HEK293 (cell line): ENCODE data around the gene C1orf167.

Experiments used
- CTCF ChIA-PET: fragments of 350-600 bp; formaldehyde crosslinking; extraction: SDS; loops from one replicate; lab custom pipeline; 2021; ENCODE audit warnings: antibody characterized with exemption; lab: Yijun Ruan, JAX
- POLR2A ChIA-PET: fragments of 300-600 bp; formaldehyde crosslinking; extraction: SDS; loops from one replicate; lab custom pipeline; 2020; ENCODE audit warnings: antibody characterized with exemption, inconsistent platforms; lab: Yijun Ruan, JAX
- H3K27ac ChIP-seq: fragments of 200-500 bp; sonication (Bioruptor generic); 2 replicates; pipeline ENCODE4 v1.5.1; 2014; ENCODE audit warnings: low read depth, low read length, control low read depth, inconsistent platforms; ENCODE audit errors: extremely low read depth
- H3K36me3 ChIP-seq, 2 experiments: fragments of 200-500 bp in 1 of 2; sonication (Bioruptor generic) in 1 of 2; 1 replicate in 1 of 2; 2 replicates in 1 of 2; pipeline ENCODE4 v1.5.1; 2014 to 2017; ENCODE audit warnings: inconsistent platforms in 2 of 2, low read length in 2 of 2; ENCODE audit not compliant: control insufficient read depth in 2 of 2, insufficient read depth in 1 of 2
- H3K4me1 ChIP-seq: fragments of 200-500 bp; sonication (Bioruptor generic); 2 replicates; pipeline ENCODE4 v1.5.1; 2014; ENCODE audit warnings: mild to moderate bottlenecking, low read length, inconsistent platforms; ENCODE audit not compliant: control insufficient read depth, insufficient read depth
- H3K4me3 ChIP-seq: 2 replicates; pipeline ENCODE4 v1.5.1; 2011; ENCODE audit warnings: low read depth, mild to moderate bottlenecking, control low read depth, low read length, moderate library complexity
- H3K9me3 ChIP-seq: fragments of 200-500 bp; sonication (Bioruptor generic); 2 replicates; pipeline ENCODE4 v1.5.1; 2014; ENCODE audit warnings: low read depth, low read length, inconsistent platforms; ENCODE audit not compliant: control insufficient read depth, insufficient read depth
- HOXC10 ChIP-seq: sonication (generic); formaldehyde crosslinking; IDR thresholded peaks from 2 replicates; pipeline ENCODE4 v1.8.1; 2023; ENCODE audit warnings: mild to moderate bottlenecking, missing genetic modification reagents
- RBAK ChIP-seq: fragments of 450-650 bp; formaldehyde crosslinking; IDR thresholded peaks from 2 replicates; pipeline ENCODE4 v1.5.1; 2016; ENCODE audit warnings: missing biosample characterization, missing genetic modification characterization
- SCRT1 ChIP-seq: fragments of 450-650 bp; formaldehyde crosslinking; IDR thresholded peaks from 2 replicates; pipeline ENCODE4 v1.5.1; 2016; ENCODE audit warnings: missing biosample characterization, missing genetic modification characterization, borderline replicate concordance
- SCRT2 ChIP-seq: fragments of 450-650 bp; formaldehyde crosslinking; IDR thresholded peaks from 2 replicates; pipeline ENCODE4 v1.5.1; 2016; ENCODE audit warnings: missing biosample characterization, missing genetic modification characterization
- TRIM28 ChIP-seq: IDR thresholded peaks from 2 replicates; pipeline ENCODE4 v1.6.1; 2011; ENCODE audit warnings: low read length, control low read depth, borderline replicate concordance
- WT1 ChIP-seq: fragments of 450-650 bp; formaldehyde crosslinking; IDR thresholded peaks from 2 replicates; pipeline ENCODE4 v1.5.1; 2016; ENCODE audit warnings: missing biosample characterization, missing genetic modification characterization
- ZEB2 ChIP-seq: fragments of 450-650 bp; formaldehyde crosslinking; IDR thresholded peaks from 2 replicates; pipeline ENCODE4 v1.5.1; 2016; ENCODE audit warnings: missing biosample characterization, missing genetic modification characterization
- ZNF10 ChIP-seq: fragments of 450-650 bp; formaldehyde crosslinking; IDR thresholded peaks from 2 replicates; pipeline ENCODE4 v1.5.1; 2017; ENCODE audit warnings: missing biosample characterization, missing genetic modification characterization
- ZNF292 ChIP-seq: fragments of 450-650 bp; formaldehyde crosslinking; IDR thresholded peaks from 2 replicates; pipeline ENCODE4 v1.5.1; 2016; ENCODE audit warnings: low read depth, missing biosample characterization, missing genetic modification characterization, borderline replicate concordance
- ZNF449 ChIP-seq: fragments of 450-650 bp; formaldehyde crosslinking; IDR thresholded peaks from 2 replicates; pipeline ENCODE4 v1.5.1; 2017; ENCODE audit warnings: missing biosample characterization, mild to moderate bottlenecking, missing genetic modification characterization, moderate library complexity
- ZNF488 ChIP-seq: fragments of 450-650 bp; formaldehyde crosslinking; IDR thresholded peaks from 2 replicates; pipeline ENCODE4 v1.5.1; 2016; ENCODE audit warnings: missing biosample characterization, missing genetic modification characterization
- ZNF585B ChIP-seq: fragments of 450-650 bp; formaldehyde crosslinking; IDR thresholded peaks from 2 replicates; pipeline ENCODE4 v1.5.1; 2016; ENCODE audit warnings: missing biosample characterization, missing genetic modification characterization
- ZNF626 ChIP-seq: fragments of 450-650 bp; sonication (Bioruptor Pico); formaldehyde crosslinking; IDR thresholded peaks from 2 replicates; pipeline ENCODE4 v1.5.1; 2018; ENCODE audit warnings: missing biosample characterization, missing genetic modification characterization, inconsistent platforms
- ZNF629 ChIP-seq: fragments of 450-650 bp; formaldehyde crosslinking; IDR thresholded peaks from 2 replicates; pipeline ENCODE4 v1.5.1; 2017; ENCODE audit warnings: missing biosample characterization, missing genetic modification characterization
- ZNF792 ChIP-seq: fragments of 450-650 bp; formaldehyde crosslinking; IDR thresholded peaks from 2 replicates; pipeline ENCODE4 v1.5.1; 2016; ENCODE audit warnings: missing biosample characterization, missing genetic modification characterization
- ZSCAN23 ChIP-seq: fragments of 450-650 bp; formaldehyde crosslinking; IDR thresholded peaks from 2 replicates; pipeline ENCODE4 v1.5.1; 2016; ENCODE audit warnings: missing biosample characterization, missing genetic modification characterization

Gene C1orf167

GRCh38 chr1:11719313-11720032 lies 42.5 kb upstream of the C1orf167 start (continued):
- TF ChIP-seq ZNF10 (tag by site-specific recombination) (no peak), ZNF585B (tag by site-specific recombination) (no peak)

GRCh38 chr1:11720033-11720376 lies 42.0 kb upstream of the C1orf167 start:
- Histone ChIP-seq H3K27ac (no peak overlapping the region), H3K36me3 (no peaks in the 10 kb centered on the region), H3K9me3 (no peaks in the 10 kb centered on the region), H3K4me3 (no peak overlapping the region)
- POLR2A ChIA-PET = interaction anchor here (1.1 kb wide), 1 partner anchor 56 kb away, joined by 3 read pairs; the partner anchor contains the start of gene FBXO6
- TF ChIP-seq ZNF792 (no peak), SCRT1 (peak; percentile 89), SCRT2 (peak; percentile 97)
- TF ChIP-seq, all 188 proteins: peak for 2
- CTCF ChIA-PET = interaction anchor here (0.7 to 4.5 kb wide), 23 partner anchors 9 to 683 kb away, joined by 3 to 38 read pairs (median 6); partner anchors contain the start of genes AGTRAP, FBXO2, FBXO44 and FBXO6
- H3K4me1 ChIP-seq = no peaks in the 10 kb centered on the region

GRCh38 chr1:11720525-11720924 lies 41.5 kb upstream of the C1orf167 start:
- ChIA-PET POLR2A (interaction anchor here (0.6 kb wide), 1 partner anchor 408 kb away, joined by 5 read pairs; no protein-coding TSS in a partner anchor), CTCF (interaction anchor here (0.6 to 4.5 kb wide), 13 partner anchors 9 to 683 kb away, joined by 3 to 38 read pairs (median 7); partner anchors contain the start of genes FBXO2 and FBXO6)
- no peaks in the 10 kb centered on the region for H3K9me3 ChIP-seq
- no peak overlapping the region for H3K4me3 ChIP-seq
- H3K4me1 ChIP-seq = no peaks in the 10 kb centered on the region
- TF ChIP-seq ZNF292 (no peak), ZNF449 (tag by site-specific recombination) (no peak), ZSCAN23 (tag by site-specific recombination) (no peak)
- H3K27ac ChIP-seq = no peak overlapping the region
- no peaks in the 10 kb centered on the region for H3K36me3 ChIP-seq

GRCh38 chr1:11721311-11721710 lies 40.7 kb upstream of the C1orf167 start:
- ChIA-PET CTCF (interaction anchor here (0.9 to 4.5 kb wide), 3 partner anchors 27 to 684 kb away, joined by 4 to 38 read pairs (median 13); no protein-coding TSS in a partner anchor), POLR2A (no interaction called here)
- no peaks in the 10 kb centered on the region for H3K9me3 ChIP-seq
- TF ChIP-seq ZNF626 (no peak), ZNF488 (no peak), ZNF629 (tag by site-specific recombination) (no peak), TRIM28 (no peak), HOXC10 (CRISPR knock-in tag) (no peak), RBAK (no peak)
- H3K4me1 ChIP-seq = no peaks in the 10 kb centered on the region
- H3K36me3 ChIP-seq = no peaks in the 10 kb centered on the region
- H3K27ac ChIP-seq = no peak overlapping the region
- no peak overlapping the region for H3K4me3 ChIP-seq

- CTCF ChIA-PET = interaction anchor here (1.0 to 4.5 kb wide), 5 partner anchors 59 to 172 kb away, joined by 3 to 38 read pairs (median 3); partner anchors contain the start of gene FBXO6
- H3K4me3 ChIP-seq = no peak overlapping the region
- no peaks in the 10 kb centered on the region for H3K36me3 ChIP-seq
- POLR2A ChIA-PET = interaction anchor here (0.7 kb wide), 1 partner anchor 83 kb away, joined by 4 read pairs; the partner anchor contains the start of genes CLCN6 and MTHFR
- no peaks in the 10 kb centered on the region for H3K9me3 ChIP-seq
- TF ChIP-seq WT1 (tag by site-specific recombination) (no peak), ZEB2 (no peak)
- no peak overlapping the region for H3K27ac ChIP-seq
- no peaks in the 10 kb centered on the region for H3K4me1 ChIP-seq
Observed at GRCh38 chr1:11722538-11722937, 39.5 kb upstream of the C1orf167 start.
